Activated naive CD4-positive, alpha-beta T cell treated with anti-CD3 and anti-CD28 coated beads, Interleukin-2, amount 50 U/mL, for 16 hours (primary cell): ENCODE results near the gene BMP6.

ENCODE experiments used
- DNase-seq: peaks from one replicate; pipeline ENCODE4 v3.0.0-alpha.2; 2020

The BMP6 gene

DNA sequence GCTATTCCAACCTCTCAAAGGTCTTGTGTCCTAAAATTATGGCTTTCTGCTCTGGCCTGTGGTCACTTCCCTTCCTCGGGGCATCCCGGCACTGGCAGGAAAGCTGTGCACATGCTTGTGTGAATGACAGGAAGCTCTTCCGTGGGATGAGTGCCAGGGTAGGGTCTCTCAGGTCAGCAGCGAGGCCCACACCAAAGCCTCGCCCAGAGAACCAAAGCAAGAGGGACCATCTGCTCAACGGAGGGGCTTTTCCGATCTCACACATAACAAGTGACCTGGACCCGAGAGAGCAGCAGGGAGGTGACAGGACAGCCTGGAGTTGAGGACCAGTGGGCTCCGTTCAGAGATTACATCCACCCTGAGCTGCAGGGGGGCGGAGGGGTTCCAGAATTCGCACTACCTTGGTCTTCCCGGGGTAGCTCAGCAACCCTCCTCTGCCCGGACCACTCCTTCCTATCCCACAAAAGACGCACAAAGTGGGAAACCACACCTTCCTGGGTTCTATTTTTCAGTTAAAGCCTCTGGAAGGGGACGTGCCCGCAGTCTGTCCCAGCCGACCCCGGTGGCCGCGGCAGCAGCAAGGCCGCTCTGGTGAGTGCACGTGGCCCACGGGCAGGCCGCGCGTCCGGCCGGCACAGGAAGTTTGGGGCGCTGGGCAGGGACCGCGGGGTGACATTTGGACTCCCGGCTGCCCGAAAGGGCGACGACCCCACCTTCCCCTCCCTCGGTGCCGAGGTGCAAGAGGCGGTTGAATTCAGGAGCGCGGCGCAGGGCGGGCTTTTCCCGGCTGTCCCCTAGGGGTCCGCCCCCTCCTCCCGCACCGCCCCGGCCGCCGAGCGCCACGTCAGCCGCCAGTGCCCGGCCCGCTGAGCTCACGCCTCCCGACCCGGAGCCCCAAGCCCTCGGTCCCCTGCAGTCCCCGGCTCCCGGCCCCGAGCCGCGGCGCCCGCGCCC lies 183.7 kb downstream of the BMP6 start:
- DNase-seq: peak; percentile 56

DNA sequence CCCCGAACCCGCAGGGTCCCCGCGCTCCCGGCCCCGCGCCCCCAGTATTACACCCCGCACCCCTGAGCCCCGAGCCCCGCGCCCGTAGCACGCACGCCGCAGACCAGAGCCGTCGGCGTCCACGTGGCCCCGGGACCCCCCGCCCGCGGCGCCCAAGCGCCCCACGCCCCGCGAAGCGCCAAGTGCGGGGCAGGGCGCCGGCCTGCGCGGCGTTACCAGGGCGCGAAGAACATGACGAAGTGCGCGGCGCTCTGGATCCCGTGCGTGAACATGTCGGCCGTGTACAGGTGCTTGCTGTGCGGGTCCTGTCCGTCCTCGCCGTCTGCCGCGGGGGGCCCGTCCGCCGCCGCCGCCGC lies 184.4 kb downstream of the BMP6 start:
- no peak for DNase-seq

DNA sequence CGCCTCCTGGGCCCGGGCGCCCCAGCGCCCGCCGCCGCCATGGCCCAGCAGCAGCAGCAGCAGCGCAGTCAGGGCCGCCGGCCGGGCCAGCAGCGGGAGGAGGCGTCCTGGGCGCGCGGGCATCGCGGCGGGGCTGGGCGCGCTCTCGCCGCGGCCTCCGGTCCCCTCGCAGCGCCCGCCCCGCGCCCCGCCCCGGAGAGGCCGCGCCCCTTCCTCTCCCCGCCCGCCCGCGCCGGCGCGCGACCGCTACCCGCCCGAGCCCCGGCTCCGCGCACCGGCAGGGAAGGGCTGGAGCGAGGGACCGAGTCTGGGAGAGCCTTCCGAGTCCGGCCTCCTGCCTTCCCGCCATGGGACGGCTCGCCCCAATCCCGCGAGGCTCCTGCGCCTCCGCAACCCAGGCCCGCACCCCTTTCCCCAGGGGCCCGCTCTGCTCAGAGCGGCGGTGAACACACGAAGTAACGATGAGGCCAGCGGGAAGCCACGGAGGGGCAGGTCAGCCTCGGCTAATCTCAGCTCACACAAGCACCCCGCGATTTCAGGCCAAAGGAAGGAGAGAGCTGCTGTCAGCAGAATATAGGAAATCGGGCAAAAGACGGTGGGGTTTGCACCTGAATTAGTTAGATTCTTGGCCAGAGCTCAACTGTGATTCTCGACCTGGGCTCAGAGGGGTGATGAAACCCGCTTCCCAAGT lies 184.9 kb downstream of the BMP6 start, which contains the start of gene TXNDC5:
TSS of gene TXNDC5 (minus strand) at position 135 of the 691 bp plus-strand sequence. CDS start at position 123, 12 bp downstream.
- peak; percentile 76 for DNase-seq

- DNase-seq: no peak
These were observed 185.4 kb downstream of the BMP6 start for GRCh38 chr6:7911345-7911725.

DNA sequence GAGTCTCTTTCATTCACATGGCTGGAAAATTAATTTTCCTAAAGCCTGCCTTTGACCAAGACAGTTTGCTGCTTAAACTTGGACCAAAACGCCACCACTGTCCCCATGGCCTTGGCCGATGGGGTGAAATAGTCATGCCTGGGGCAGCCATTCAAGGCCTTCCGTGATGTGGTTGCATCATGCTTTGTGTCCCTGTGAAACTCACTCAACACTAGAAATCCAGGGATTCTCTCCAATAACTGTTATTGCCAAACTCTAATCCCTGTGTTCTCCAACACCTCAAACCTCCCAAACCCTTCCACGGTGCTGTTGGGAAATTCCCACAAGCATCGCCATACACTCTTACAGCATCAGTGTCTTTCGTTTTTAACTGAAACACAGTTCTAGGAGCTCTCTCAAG lies 186.1 kb downstream of the BMP6 start:
- no peak for DNase-seq

- DNase-seq: no peak
These were observed 187.0 kb downstream of the BMP6 start for GRCh38 chr6:7912736-7913517.

DNA sequence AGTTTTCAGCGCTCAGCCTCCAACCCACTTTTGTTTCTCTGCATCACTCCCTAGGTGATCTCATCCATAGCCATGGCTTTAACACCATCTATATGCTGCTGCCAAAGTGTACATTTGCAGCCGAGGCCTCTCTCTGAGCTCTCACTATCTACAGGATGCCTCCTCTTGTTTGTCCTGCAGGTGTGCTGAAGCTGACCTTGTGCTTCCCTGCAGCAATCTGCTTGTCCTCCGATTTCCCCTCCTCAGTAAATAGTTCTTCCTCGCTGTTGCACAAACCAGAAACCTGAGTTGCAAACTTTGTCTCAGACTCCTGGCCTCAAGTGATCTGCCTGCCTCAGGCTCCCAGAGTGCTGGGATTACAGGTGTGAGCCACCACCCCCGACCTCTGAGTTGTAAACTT lies 188.4 kb downstream of the BMP6 start:
- DNase-seq: no peak

- DNase-seq: no peak
These were observed 189.3 kb downstream of the BMP6 start for GRCh38 chr6:7914991-7915789.

- DNase-seq: no peak
These were observed 191.1 kb downstream of the BMP6 start for GRCh38 chr6:7916959-7917358.

GRCh38 chr6:7917729-7918128 lies 191.8 kb downstream of the BMP6 start:
- no peak for DNase-seq

DNA sequence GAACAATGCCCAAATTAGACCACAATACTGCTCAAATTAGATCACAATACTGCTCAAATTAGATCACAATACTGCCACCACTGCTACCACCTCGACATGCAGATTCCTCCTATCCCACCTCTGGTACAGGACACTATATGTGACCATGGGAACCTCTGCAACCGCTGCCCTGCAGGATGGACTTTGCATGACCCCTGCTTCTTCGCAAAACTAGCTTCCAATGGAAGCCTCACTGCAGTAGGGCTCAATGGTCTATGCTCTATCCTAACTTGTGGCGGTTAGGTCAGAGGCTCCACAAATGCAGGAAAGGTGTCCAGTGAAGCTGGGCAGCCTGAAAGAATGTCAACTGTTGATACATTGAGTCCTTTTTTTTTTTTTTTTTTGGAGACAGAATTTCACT lies 192.5 kb downstream of the BMP6 start:
- DNase-seq: no peak

GRCh38 chr6:7919871-7920270 lies 194.0 kb downstream of the BMP6 start:
- no peak for DNase-seq

- no peak for DNase-seq
These were observed 194.5 kb downstream of the BMP6 start for GRCh38 chr6:7920425-7920824.

- no peak for DNase-seq
These were observed 195.1 kb downstream of the BMP6 start for GRCh38 chr6:7921046-7921445.

DNA sequence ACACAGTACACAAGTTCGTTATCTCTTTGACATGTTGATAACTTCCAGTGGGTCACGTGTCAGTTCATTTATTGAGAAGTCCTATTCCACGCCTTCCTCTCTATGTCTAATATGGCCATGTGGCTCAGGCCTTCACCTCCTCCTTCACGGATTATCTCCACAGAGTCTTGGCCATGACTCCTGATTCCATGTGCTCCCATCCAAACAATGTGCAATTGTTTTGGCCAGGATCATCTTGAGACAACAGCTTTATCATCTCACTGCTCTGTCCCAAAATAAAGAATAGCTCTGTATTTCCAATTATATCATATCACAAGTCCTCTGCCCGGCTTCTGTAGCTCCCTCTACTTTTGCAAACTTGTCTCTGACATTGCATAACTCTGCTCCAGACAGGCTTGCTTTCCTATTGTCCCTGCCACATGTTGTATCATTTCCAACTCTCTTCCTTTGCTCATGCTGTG lies 195.8 kb downstream of the BMP6 start:
- no peak for DNase-seq

- no peak for DNase-seq
These were observed 196.7 kb downstream of the BMP6 start for GRCh38 chr6:7922596-7922995.

DNA sequence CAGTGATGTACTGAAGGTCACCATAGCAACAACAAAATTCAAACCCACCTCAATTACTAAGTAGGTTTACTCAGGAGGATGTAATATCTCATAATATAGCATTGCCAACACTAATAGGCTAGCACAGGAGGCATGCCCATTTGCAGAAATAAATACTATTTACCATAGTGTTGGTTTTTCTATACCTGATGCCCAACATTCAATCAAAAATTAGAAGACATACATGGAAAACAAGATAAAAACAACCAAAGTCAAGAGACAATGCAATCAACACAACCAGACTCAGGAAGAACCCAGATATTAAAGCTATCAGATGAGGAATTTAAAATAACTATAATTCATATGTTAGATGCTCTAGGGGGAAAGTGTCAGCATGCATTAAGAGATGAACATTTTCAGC lies 199.0 kb downstream of the BMP6 start:
- DNase-seq: no peak
